Stimulated activated CD4-positive, alpha-beta T cell treated with anti-CD3 and anti-CD28 coated beads, Interleukin-1b, Interleukin-23, amount 100 ng/mL, for 24 hours (primary cell): ENCODE data around the gene TMPRSS6.

Source experiments
- DNase-seq, 4 experiments: peaks; one replicate each; pipeline ENCODE4 v3.0.0-alpha.2; 2020; ENCODE audit warnings: low read depth in 4 of 4, low spot score in 1 of 4

Gene TMPRSS6

GRCh38 chr22:37015587-37015878 is 94.0 kb downstream of the TMPRSS6 start:
- DNase-seq: no peak
